ENCODE results near the gene CERCAM. TPM values are rescaled to one million over a fixed set of nuclear protein-coding genes. Genes with fewer than 3 reads are reported as not detected.

CERCAM gene
- total and polyA plus RNA-seq, 4 experiments from 2014 or later: 0.29 to 0.64 (median 0.38) TPM; not detected in 1

DNA sequence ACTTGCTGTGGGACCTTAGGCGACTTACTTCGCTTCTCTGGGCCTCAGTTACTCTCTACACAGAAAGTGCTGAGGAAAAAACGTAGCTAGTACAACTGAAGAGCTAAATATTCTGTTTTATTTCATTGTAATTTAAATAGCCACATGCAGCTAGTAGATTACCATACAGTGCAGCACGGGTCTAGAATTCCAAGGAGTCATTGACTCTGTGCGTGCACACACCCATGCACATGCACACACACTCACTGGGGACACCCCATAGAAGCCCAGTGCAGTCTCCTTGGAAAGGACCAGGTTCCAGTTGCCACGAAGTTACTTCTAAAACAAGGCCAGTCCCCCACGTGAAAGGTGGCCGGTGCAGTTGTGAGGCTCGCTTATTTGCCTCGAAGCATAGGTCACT lies 32.5 kb upstream of the CERCAM start:
- Mint-ChIP-seq H3K36me3 (peaks cover 28 to 60% of the 10 kb centered on the region in 2 donors), H3K4me1 (no peaks in the 10 kb centered on the region), H3K4me3 (no peak overlapping the region), H3K9me3 (peaks cover 0 to 2% (median 0%) of the 10 kb centered on the region in 8 donors), H3K27ac (no peak overlapping the region), H3K27me3 (no peaks in the 10 kb centered on the region)
- Histone ChIP-seq H3K4me3 (ENCODE audit: low read length in 2 of 2) (no peak overlapping the region), H3K4me1 (ENCODE audit: insufficient read depth, low read length) (no peaks in the 10 kb centered on the region), H3K27me3 (ENCODE audit: insufficient read depth, low read length) (no peaks in the 10 kb centered on the region), H3K36me3 (ENCODE audit: insufficient read depth, low read length) (peaks cover 74% of the 10 kb centered on the region), H3K27ac (ENCODE audit: low read depth, low read length) (no peak overlapping the region), H3K9me3 (ENCODE audit: control insufficient read depth in 1 of 2, low read length in 2 of 2) (no peaks in the 10 kb centered on the region)
- no peak for DNase-seq
- CTCF ChIA-PET (ENCODE audit: partially characterized antibody): interaction anchor here (1.0 to 1.4 kb wide), 2 partner anchors 30 to 32 kb away, joined by 3 to 4 read pairs; no protein-coding TSS in a partner anchor
- POLR2A ChIA-PET (ENCODE audit: partially characterized antibody): no interaction called here
- intact Hi-C loops (cut with micrococcal nuclease): no loop called here

- intact Hi-C loops (cut with micrococcal nuclease): no loop called here
Observed at GRCh38 chr9:128389395-128390149, 31.1 kb upstream of the CERCAM start.

GRCh38 chr9:128390150-128390812 lies 30.4 kb upstream of the CERCAM start:
- H3K9me3 ChIP-seq (ENCODE audit: control insufficient read depth in 1 of 2, low read length in 2 of 2): no peaks in the 10 kb centered on the region
- H3K27me3 ChIP-seq (ENCODE audit: insufficient read depth, low read length): no peaks in the 10 kb centered on the region
- POLR2A ChIA-PET (ENCODE audit: partially characterized antibody): no interaction called here
- no peak for DNase-seq
- H3K36me3 ChIP-seq (ENCODE audit: insufficient read depth, low read length): peaks cover 64% of the 10 kb centered on the region
- Mint-ChIP-seq H3K4me3 (no peak overlapping the region), H3K36me3 (peaks cover 28 to 46% of the 10 kb centered on the region in 2 donors), H3K4me1 (no peaks in the 10 kb centered on the region), H3K27me3 (no peaks in the 10 kb centered on the region), H3K27ac (no peak overlapping the region), H3K9me3 (peaks cover 0 to under 1% (median 0%) of the 10 kb centered on the region in 8 donors)
- intact Hi-C loops (cut with micrococcal nuclease): no loop called here
- no peaks in the 10 kb centered on the region for H3K4me1 ChIP-seq (ENCODE audit: insufficient read depth, low read length)
- CTCF ChIA-PET (ENCODE audit: partially characterized antibody): no interaction called here
- no peak overlapping the region for H3K27ac ChIP-seq (ENCODE audit: low read depth, low read length)
- no peak overlapping the region for H3K4me3 ChIP-seq (ENCODE audit: low read length in 2 of 2)

More at GRCh38 chr9:128389395-128390149, 31.1 kb upstream of the CERCAM start:
- H3K4me3 Mint-ChIP-seq: no peak overlapping the region
- DNase-seq: no peak
- H3K27ac Mint-ChIP-seq: no peak overlapping the region
- no peaks in the 10 kb centered on the region for H3K27me3 ChIP-seq (ENCODE audit: insufficient read depth, low read length)
- H3K9me3 Mint-ChIP-seq: peaks cover 0 to 2% (median 0%) of the 10 kb centered on the region in 8 donors
- H3K36me3 Mint-ChIP-seq: peaks cover 32 to 53% of the 10 kb centered on the region in 2 donors
- ChIA-PET POLR2A (ENCODE audit: partially characterized antibody) (interaction anchor here (0.6 kb wide), 1 partner anchor 13 kb away, joined by 4 read pairs; no protein-coding TSS in a partner anchor), CTCF (ENCODE audit: partially characterized antibody) (interaction anchor here (1.0 to 1.1 kb wide), 2 partner anchors 27 to 30 kb away, joined by 3 to 4 read pairs; no protein-coding TSS in a partner anchor)
- H3K4me1 Mint-ChIP-seq: no peaks in the 10 kb centered on the region
- H3K27me3 Mint-ChIP-seq: no peaks in the 10 kb centered on the region
- no peak overlapping the region for H3K27ac ChIP-seq (ENCODE audit: low read depth, low read length)
- H3K4me1 ChIP-seq (ENCODE audit: insufficient read depth, low read length): no peaks in the 10 kb centered on the region
- H3K36me3 ChIP-seq (ENCODE audit: insufficient read depth, low read length): peaks cover 71% of the 10 kb centered on the region
- no peaks in the 10 kb centered on the region for H3K9me3 ChIP-seq (ENCODE audit: control insufficient read depth in 1 of 2, low read length in 2 of 2)
- H3K4me3 ChIP-seq (ENCODE audit: low read length in 2 of 2): no peak overlapping the region

DNA sequence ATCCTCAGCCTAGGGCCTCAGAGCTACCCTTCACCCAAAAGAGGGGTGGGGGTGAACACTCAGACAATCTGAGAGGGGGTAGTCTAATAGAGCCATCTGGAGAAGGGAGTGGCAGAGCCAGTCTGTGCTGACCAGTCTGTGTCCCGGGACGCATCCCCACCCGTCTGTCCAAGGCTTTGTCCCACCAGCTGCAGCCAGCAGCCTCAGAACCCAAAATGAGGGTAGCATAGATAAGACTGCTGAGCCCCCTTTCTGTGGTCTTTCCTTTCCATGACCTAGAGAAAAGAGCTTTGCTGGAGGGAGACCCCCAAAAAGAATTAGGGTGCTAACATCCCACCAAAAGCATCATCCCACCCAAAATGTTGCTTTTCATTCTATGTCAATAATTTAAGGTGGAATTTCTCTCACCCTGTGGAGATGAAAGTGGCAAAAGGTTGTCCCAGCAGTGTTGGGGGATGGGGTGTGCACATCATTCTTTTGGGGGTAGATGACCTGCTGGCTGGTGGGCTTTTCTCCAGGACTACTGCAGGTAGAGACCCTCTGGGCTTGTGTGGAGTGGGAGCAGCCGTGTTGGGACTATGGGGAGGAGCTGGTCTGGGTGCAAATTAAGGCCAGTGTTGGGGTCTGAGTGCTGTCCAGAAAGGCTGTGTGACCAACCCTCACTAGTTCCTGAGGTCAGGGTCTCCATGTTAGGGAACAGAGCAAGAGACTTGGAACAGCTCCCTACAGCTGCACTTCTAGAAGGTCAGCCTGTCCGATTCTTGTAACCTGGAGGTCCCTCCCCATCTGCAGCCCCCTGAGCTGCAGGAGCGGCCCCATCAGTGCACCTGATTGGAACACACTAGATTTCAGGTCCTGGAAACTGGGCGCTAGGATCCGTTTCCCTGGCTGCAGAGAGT lies 29.6 kb upstream of the CERCAM start:
- Mint-ChIP-seq H3K36me3 (peaks cover 27 to 41% of the 10 kb centered on the region in 2 donors), H3K4me1 (no peaks in the 10 kb centered on the region), H3K27ac (no peak overlapping the region), H3K4me3 (no peak overlapping the region), H3K27me3 (no peaks in the 10 kb centered on the region), H3K9me3 (no peaks in the 10 kb centered on the region)
- DNase-seq: no peak
- peaks cover 58% of the 10 kb centered on the region for H3K36me3 ChIP-seq (ENCODE audit: insufficient read depth, low read length)
- no peaks in the 10 kb centered on the region for H3K27me3 ChIP-seq (ENCODE audit: insufficient read depth, low read length)
- no peak overlapping the region for H3K27ac ChIP-seq (ENCODE audit: low read depth, low read length)
- no peaks in the 10 kb centered on the region for H3K4me1 ChIP-seq (ENCODE audit: insufficient read depth, low read length)
- intact Hi-C loops (cut with micrococcal nuclease): no loop called here
- no peaks in the 10 kb centered on the region for H3K9me3 ChIP-seq (ENCODE audit: control insufficient read depth in 1 of 2, low read length in 2 of 2)
- POLR2A ChIA-PET (ENCODE audit: partially characterized antibody): no interaction called here
- H3K4me3 ChIP-seq (ENCODE audit: low read length in 2 of 2): no peak overlapping the region
- CTCF ChIA-PET (ENCODE audit: partially characterized antibody): no interaction called here

GRCh38 chr9:128391956-128392301 lies 28.7 kb upstream of the CERCAM start:
- Histone ChIP-seq H3K4me1 (ENCODE audit: insufficient read depth, low read length) (no peaks in the 10 kb centered on the region), H3K27ac (ENCODE audit: low read depth, low read length) (no peak overlapping the region), H3K36me3 (ENCODE audit: insufficient read depth, low read length) (peaks cover 50% of the 10 kb centered on the region), H3K9me3 (ENCODE audit: control insufficient read depth in 1 of 2, low read length in 2 of 2) (no peaks in the 10 kb centered on the region), H3K4me3 (ENCODE audit: low read length in 2 of 2) (no peak overlapping the region), H3K27me3 (ENCODE audit: insufficient read depth, low read length) (no peaks in the 10 kb centered on the region)
- ChIA-PET POLR2A (ENCODE audit: partially characterized antibody) (no interaction called here), CTCF (ENCODE audit: partially characterized antibody) (no interaction called here)
- H3K36me3 Mint-ChIP-seq: peaks cover 27 to 35% of the 10 kb centered on the region in 2 donors
- H3K27ac Mint-ChIP-seq: no peak overlapping the region
- H3K4me1 Mint-ChIP-seq: peaks cover 1 to 3% (median 2%) of the 10 kb centered on the region in 4 donors
- no peak for DNase-seq
- H3K4me3 Mint-ChIP-seq: no peak overlapping the region
- intact Hi-C loops (cut with micrococcal nuclease): no loop called here
- H3K9me3 Mint-ChIP-seq: no peaks in the 10 kb centered on the region
- H3K27me3 Mint-ChIP-seq: no peaks in the 10 kb centered on the region

- intact Hi-C loops (cut with micrococcal nuclease): no loop called here
- H3K9me3 Mint-ChIP-seq: no peaks in the 10 kb centered on the region
- no peak for DNase-seq
- Histone ChIP-seq H3K36me3 (ENCODE audit: insufficient read depth, low read length) (peaks cover 44% of the 10 kb centered on the region), H3K27me3 (ENCODE audit: insufficient read depth, low read length) (no peaks in the 10 kb centered on the region), H3K4me1 (ENCODE audit: insufficient read depth, low read length) (no peaks in the 10 kb centered on the region), H3K27ac (ENCODE audit: low read depth, low read length) (no peak overlapping the region), H3K9me3 (ENCODE audit: control insufficient read depth in 1 of 2, low read length in 2 of 2) (no peaks in the 10 kb centered on the region), H3K4me3 (ENCODE audit: low read length in 2 of 2) (no peak overlapping the region)
- CTCF ChIA-PET (ENCODE audit: partially characterized antibody): no interaction called here
- no peak overlapping the region for H3K27ac Mint-ChIP-seq
- no peak overlapping the region for H3K4me3 Mint-ChIP-seq
- POLR2A ChIA-PET (ENCODE audit: partially characterized antibody): no interaction called here
- H3K27me3 Mint-ChIP-seq: no peaks in the 10 kb centered on the region
- H3K4me1 Mint-ChIP-seq: peaks cover 4 to 9% (median 4%) of the 10 kb centered on the region in 4 donors
- peaks cover 24 to 33% of the 10 kb centered on the region in 2 donors for H3K36me3 Mint-ChIP-seq
Observed at GRCh38 chr9:128392302-128393144, 28.1 kb upstream of the CERCAM start.

Measured in CD4-positive, alpha-beta memory T cell (primary cell).